ENCODE results near the gene ACAD10.

GRCh38 chr12:111799758-111800157, 113.9 kb downstream of the ACAD10 start:
- TF ChIP-seq POLR2AphosphoS5 (IDR thresholded peaks at IDR 0.05): no peak
- TF ChIP-seq POLR2A (IDR thresholded peaks at IDR 0.05): no peak
- TF ChIP-seq, protein P1, sequence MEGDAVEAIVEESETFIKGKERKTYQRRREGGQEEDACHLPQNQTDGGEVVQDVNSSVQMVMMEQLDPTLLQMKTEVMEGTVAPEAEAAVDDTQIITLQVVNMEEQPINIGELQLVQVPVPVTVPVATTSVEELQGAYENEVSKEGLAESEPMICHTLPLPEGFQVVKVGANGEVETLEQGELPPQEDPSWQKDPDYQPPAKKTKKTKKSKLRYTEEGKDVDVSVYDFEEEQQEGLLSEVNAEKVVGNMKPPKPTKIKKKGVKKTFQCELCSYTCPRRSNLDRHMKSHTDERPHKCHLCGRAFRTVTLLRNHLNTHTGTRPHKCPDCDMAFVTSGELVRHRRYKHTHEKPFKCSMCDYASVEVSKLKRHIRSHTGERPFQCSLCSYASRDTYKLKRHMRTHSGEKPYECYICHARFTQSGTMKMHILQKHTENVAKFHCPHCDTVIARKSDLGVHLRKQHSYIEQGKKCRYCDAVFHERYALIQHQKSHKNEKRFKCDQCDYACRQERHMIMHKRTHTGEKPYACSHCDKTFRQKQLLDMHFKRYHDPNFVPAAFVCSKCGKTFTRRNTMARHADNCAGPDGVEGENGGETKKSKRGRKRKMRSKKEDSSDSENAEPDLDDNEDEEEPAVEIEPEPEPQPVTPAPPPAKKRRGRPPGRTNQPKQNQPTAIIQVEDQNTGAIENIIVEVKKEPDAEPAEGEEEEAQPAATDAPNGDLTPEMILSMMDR (IDR thresholded peaks at IDR 0.05 in 8 of 11, conservative IDR thresholded peaks at IDR 0.05 in 3 of 11): no peak
